GM04504 (cell line): ENCODE measurements around the gene PRR33.

Source experiments
- DNase-seq: peaks from one replicate; pipeline ENCODE4 v3.0.0-alpha.2; 2012; ENCODE audit warnings: low read depth

Gene PRR33

DNA sequence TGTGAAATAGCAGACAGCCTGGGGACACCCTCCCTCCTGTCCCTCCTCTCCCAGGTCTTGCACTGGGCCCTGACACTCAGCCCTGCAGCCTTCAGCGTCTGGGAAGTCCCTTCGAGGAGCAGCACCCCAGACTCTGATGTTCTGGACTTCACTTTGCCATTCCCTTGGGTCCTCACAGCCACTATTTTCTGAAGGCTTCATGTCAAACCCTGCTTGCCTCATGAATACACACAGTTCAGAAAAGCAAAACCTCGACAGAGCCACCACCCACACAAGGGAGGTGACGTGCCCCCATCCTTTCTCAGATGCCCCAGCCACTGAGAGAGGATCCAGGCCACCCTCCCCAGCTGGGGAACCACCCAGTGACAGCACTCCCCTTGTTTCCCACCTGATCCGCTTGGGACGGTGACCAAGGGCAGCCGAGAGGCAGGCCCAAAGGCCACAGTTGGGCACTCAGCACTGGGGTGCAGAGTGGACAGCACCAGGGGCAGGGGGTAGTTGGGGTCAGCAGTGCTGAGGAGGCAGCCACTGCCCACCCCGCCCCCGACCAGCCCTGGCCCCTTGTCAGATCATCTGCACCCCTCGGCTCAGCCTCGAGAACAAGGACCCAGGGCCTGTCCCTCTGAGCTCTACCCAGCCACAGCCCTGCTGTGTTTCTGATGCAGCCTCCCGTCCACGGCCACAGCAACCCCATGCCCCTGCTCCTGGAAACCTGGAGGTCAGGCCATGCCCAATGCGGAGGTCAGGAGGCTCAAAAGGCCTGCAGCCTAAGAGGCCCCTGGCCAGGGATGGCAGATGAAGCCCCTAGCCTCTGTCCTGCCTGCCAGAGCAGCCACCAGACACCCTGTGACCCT is 24.7 kb upstream of the PRR33 start:
- DNase-seq, result no peak

DNA sequence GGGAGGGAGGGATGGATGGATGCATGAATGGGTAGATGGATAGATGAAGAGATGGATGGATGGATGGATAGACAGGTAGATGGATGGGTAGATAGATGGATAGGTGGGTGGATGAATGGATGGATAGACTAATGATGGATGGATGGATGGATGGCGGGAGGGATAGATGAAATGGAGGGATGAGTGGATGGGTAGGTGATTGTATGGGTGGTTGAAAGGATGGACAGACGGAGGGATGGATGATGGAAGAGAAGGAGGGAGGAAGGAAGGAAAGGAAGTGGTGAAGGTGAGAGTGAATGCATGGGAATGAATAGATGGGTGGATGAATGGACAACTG is 24.1 kb upstream of the PRR33 start:
- DNase-seq, result no peak

DNA sequence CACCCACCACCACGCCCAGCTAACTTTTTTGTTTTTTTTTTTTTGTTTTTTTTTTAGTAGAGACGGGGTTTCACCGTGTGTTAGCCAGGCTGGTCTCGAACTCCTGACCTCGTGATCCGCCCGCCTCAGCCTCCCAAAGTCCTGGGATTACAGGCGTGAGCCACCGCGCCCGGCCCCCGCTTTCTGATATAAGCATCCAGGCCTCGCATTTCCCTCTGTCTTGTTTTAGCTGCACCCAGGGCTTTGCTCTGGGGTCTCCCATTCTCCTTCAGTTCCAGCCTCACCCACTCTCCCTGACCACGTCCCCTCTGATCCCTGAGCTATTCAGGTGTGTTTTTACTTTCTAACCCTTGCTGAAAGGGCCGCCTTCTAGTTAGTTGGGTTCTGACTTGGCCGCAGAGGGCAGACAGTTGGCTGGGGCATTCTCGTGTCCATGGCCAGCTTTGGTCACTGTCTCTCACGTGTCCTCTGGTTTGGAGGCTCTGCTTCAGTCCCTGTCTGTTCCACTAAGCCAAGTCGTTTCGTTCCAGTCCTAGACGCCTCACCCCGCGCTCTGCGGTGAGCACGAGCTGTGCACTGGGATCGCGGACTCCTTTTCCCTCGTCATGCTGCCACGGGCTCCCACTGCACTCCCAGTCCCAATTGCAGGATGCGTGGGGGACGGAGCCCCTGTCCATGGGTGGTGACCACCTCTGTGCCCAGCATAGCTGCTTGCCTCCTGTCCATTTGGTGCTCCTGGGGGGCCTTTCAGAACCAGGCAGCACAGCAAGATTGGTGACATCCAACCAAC is 21.8 kb upstream of the PRR33 start:
- DNase-seq, result no peak

DNA sequence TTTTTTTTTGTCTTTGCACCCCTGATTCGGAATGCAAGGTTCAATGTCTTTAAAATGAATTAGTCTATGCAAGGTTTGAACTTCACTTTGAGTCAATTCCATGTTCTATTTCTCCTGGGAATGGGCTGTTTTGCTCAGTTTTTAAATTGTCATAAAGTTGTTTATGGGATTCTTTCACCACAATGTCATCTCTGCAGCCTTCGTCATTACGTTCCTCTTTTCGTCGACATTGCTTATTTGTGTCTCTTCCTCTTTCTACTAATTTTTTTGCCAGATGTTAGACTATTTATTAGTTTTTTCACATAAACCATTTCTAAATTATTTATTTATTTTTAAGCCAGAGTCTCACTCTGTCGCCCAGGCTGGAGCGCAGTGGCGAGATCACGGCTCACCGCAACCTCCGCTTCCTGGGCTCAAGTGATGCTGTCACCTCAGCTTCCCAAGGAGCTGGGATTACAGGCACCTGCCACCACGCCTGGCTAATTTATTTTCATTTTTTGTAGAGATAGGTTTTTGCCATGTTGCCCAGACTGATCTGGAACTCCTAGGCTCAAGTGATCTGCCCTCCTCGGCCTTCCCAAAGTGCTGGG is 20.7 kb upstream of the PRR33 start:
- DNase-seq, result no peak

DNA sequence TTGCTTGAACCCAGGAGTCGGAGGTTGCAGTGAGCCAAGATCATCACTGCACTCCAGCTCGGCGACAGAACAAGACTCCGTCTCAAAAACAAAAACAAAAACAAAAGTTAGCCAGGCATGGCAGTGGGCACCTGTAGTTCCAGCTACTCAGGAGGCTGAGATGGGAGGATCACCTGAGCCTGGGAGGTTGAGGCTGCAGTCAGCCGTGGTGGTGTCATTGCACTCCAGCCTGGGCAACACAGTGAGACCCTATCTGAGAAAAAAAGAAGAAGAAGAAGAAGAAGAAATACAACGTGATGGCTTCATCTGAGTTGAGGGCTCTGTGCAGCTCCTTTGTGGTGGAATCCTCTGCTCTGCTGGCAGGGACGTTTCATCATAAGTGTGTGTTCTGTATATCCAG is 17.8 kb upstream of the PRR33 start:
- no peak for DNase-seq

DNA sequence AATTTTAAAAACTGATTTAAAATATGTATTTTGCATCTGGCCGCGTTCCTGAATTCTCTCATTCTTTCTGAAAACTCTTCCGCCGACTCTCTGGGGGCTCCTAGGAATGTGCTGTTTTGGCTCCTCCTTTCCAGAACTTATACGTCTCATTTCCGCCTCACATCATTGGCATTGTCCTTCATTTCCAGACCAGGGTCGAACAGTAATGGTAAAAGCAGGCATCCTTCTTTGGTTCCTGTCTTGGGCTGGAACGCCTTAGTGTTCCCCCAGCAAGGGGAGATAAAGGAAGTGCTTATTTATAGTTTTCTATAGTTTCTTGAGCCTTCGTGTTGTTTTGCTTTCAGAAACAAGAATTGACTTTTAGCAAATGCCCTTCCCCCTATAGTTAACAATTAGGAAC is 16.9 kb upstream of the PRR33 start:
- DNase-seq, result no peak

DNA sequence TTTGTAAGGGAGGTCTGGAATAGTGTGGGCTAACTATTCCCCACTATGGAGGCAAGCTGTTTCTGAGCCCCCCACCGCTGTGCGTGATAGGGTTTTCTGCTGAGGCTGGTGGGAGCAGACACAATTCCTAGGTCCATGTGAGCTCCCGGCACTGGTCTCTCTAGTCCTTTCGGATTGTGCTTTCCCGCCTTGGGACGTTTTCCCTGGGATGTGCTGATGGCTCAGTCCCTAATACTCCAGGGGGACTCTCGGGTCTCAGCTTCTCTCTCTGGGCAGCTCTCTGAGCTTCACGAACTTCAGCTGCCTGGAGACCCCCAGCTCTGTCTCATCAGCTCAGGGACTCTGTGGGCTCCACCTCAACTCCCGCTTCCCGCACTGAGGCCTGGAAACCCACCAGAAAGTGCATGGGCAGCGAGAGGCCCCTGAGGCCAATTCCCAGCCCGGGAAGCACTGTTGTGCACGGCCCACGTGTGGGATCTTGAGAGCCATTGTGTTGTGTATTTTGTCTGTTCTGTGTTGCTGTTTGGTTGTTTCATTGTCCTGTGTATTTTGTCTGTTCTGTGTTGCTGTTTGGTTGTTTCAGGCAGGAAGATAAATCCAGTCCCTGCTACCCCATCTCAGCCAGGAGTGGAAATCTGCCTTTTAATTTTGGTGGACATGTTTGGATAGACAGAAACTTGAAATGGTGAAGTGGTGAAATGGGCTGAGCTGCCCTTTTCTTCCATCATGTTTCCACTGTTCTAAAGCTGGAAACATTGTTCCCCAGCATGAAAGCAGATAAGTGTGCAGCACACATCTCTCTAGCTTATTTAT is 15.1 kb upstream of the PRR33 start:
- DNase-seq, result no peak

DNA sequence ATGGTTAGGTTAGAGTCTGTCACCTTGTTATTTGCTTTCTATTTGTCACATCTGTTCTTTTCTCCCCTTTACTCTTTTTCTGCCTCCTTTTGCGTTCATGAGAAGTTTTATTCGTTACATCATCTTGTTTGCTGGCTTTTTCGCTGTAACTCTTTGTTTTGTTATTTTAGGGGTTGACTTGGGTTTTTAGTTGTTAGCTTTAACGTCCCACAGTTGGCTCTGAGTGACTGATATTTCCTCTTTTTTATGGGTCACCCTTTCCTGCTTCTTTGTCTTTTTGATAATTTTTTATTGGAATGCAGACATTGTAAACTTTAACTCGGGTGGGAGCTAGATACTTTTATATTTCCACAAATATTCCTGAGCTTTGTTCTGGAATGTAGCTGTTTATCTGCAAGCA is 14.5 kb upstream of the PRR33 start:
- DNase-seq, result no peak

DNA sequence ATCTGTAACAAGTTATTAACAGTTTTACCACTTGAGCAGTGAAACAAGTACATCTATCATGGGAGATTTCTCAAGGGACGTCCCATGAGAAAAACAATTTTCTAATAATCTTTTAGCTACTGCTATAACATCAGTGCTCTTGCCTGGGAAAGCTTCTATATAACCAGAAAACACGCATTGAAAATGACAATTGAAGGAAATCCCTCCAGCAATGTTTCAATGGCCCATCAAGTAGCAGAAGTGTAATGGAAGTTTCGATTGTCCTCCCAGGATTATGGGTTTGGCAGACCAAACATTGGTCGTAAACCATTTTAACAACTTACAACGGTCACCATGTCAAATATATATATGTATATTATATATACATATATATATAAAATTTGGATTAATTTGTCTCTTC is 8.0 kb upstream of the PRR33 start:
- no peak for DNase-seq

DNA sequence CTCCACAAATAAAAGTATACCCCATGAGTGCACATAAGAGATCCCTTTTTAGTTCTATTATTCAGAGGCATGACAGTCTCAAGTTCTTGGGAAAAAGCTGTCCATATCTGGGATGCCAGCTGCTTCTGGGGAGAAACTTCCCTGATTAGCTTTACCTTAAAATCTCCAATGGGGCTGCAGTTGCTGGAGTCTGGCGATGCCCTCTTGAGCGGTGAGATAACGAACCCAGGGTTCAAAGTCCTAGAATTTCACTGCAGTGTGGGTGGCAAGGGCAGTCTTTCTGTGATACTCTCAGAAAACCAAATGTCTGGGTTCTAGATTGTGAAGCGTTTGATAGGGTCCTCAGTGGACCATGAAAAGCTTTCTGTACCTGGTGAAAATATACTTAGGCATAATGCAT is 7.4 kb upstream of the PRR33 start:
- DNase-seq, result no peak

DNA sequence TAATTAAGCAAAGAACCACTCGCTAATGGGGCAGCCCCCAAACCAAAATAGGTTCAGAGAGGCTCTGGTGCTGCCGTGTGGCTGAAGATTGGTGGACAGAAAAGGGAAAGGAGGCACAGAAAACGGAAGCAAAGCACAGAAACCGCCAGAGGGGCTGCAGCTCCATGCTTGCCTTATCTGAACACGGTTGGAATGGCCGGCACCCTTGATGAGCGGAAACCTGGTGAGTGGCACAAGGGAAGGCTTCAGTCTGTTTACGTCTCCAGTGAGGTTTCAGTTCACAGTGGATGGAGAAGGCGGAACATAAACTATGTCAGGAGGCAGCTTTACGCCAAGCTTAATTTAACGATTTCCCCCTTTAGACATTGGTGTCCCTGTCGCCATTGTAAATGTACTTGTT is 5.2 kb upstream of the PRR33 start:
- no peak for DNase-seq

DNA sequence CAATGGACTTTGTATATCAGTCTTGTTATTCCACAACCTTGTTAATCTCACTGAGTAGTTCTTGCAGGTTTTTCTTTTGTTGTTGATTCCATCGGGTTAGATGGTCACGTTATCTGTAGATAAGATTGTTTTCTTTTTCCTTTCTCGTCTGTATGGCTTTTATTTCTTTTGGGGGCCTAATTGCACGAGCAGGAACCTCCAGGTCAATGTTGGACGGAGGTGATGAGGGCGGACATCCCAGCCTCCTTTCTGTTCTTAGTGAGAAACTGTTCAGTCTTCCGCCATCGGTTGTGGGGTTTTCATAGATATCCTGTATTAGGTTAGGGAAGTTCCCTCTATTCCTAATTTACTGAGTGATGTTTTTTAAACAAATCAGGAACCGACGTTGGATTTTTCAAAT is 4.8 kb upstream of the PRR33 start:
- DNase-seq, result no peak

DNA sequence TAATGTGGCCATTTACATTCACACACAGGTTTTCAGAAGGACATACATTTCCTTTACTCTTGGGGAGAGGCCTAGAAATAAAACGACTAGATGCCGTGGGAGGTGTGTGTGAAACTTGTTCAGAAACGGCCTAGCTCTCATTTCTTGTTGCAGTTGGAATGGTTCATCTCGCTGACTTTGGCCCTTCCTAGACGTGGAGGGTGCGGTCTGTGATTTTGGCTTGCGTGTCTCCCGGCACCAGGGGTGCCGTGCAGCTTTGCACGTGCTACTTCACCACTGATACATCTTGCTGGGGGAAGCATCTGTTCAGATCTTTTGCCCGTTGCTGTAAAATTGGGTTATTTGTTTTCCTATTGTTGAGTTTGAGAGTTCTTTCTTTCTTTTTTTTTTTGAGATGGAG is 3.1 kb upstream of the PRR33 start:
- no peak for DNase-seq

DNA sequence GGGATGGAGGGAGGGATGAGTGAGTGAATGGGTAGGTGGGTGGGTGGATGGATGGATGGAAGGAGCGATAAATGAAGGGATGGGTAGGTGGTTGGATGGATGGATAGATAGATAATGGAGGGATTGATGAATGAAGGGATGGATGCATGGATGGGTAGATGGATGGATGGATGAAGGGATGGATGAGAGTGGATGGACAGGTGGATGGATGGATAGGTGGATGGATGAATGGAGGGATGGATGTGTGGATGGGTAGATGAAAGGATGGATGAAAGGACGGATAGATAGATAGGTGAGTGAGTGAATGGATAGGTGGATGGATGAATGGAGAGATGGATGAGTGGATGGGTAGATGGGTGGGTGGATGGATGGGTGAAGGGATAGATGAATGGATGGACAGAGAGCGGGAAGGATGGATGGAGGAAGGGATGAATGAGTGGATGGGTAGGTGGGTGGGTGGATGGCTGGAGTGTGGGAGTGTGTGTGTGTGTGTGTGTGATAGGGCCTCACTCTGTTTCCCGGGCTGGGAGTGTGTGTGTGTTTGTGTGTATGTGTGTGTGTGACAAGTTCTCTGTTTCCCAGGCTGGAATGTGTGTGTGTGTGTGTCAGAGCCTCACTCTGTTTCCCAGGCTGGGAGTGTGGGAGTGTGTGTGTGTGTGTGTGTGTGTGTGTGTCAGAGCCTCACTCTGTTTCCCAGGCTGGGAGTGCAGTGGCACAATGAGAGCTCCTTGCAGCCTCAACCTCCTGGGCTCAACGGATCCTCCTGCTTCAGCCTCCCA is 2.1 kb upstream of the PRR33 start:
- DNase-seq, result no peak

DNA sequence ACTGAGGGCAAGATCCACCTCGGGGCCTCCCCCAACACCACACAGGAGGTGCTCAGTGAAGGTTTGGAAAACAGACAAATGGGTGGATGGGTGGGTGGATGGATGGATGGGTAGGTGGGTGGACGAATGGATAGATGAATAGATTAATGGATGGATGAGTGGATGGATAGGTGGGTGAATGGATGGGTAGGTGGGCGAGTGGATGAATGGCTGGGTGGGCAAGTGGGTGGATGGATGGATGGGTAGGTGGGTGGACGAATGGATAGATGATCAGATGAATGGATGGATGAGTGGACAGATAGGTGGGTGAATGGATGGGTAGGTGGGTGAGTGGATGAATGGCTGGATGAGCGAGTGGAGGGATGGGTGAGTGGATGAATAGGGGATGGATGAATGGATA is 863 bp upstream of the PRR33 start:
- DNase-seq, result no peak

DNA sequence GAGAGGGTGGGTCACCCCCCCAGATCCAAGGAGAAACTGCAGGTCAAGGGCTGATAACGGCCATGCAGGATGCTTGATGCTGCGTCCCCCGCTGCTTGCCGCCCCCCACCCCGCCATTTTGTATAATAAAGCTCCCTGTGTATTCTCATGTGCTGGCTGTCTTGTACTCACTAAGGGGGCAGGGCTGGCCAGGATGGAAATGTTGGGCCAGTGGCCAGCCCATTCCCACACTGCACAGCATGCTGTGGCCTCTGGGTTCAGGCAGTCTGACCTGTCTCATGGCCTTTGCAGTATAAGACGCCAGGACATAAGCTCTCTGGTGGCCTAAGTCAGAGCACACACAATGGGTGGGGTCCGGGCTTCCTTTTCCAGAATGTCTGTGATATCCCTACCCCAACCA is 421 bp upstream of the PRR33 start:
- no peak for DNase-seq

DNA sequence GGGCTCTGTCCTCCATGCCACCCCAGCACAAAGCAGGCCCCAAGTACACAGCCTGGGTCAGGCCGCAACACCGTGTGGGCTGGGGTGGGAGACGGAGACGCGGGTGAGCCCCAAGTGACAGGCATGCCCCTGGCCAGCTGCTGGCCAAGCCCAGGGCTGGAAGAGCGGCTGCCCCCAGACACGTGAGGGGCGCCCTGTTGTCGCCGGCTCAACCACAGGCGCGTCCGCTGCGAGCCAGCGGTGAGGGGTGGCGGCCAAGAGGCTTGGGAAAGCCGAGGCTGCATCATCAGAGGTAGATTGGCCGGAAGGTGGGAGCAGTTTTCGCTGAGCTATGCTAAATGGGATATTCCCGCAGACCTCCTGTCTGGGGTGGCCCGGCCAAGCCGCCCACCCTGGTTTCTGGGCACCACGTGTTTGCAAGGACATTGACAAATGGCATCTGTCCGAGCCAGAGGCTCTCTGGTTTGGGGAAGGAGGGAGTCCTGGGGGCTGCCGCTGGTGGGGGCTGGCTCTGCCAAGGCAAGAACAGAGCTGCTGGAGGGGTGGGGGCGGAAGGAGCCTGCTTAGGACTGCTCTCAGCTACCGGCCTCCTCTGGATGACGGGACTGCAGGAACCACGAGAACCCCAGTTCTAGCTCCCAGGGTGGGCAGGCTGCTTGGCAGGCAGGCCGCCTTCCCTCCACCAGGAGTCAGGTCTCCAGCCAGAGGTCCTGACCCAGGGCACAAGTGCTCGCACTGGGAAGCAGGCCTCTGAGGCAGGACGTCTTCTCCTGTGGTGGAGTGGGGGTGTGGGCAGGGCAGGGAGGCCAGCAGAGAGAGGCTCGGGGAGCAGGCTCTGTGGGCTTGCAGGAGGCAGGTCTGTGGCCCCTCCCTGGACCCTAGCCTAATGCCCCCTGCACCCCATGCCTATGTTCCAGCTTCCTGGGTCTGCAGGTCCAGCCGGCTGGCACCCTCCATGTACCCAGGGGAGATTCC is 552 bp downstream of the PRR33 start:
- no peak for DNase-seq

DNA sequence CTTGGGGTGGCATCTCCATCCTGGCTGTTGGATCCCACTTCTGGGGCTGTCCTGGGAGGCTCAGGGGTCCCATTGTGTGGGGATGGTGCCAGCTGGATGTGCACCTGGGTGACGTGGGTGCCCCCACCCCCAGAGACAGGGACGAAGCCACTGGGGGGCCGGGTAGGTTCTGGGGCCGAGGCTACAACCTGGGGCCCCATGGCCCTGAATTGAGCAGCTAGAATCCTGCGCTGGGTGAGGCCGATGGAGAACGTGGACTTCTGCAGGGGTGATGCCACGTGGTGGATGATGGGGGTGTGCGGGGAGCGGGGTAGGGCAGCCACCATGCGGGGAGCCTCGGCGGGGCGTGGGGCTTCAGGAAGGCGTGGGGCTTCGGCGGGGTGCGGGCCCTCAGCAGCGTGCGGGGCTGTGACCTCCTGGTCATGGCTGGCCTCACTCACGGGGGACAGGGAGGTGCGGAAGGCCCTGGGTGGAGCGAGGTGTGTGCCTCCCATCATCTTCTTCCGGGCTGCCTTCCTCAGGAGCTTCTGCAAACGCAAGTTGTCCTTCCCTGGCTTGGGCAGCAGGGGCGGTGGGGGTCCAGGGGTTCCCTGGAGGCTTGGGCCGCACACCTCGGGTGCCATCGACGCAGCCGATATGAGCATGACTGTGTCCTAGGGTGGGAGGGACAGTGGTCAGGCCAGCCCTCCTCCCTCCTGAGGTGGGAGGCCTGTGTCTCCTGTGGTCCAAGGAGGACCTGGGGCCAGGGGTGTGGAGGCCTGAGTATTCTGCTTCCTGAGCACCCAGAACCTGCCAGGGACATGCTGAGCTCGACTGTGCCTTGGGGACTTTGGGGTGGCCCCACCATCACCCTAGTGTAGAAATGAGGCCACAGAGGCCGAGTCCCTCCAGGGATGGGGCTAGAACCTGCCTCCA is 1.5 kb downstream of the PRR33 start:
- DNase-seq, result no peak

DNA sequence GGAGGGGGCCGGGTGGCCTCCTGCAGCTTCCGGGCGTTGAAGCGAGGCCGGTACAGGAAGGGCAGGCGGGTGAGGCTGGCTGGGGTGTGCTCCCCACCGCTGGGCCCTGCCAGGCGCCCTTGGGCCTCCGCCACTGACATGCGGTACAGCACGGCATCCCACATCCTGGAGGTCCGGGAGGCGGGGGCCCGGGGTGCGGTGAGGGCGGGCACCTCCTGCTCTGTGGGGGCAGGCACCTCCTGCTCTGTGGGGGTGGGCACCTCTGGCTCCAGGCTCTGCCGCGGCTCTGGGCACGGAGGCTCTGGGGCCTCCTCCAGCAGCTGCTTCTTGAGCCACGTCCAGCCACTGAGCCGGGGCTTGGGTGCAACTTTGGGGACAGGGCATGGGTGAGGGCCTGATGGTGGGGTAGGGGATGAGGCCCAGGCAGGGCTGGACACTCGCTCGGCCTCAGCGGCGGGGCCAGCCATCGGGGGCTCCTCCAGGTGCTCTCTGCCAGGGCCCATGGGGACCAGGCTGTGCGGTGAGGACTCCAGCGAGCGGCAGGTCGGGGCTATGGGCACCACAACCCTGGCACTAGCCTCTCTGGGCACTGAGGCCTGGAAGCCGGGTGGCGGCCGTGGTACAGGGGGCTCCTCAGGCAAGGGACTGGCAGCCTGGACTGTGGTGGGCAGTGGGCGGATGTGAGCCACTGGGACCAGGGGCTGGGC is 2.3 kb downstream of the PRR33 start:
- DNase-seq, result no peak
